ENCODE measurements around the gene SRC.

SRC gene

GRCh38 chr20:37394543-37395409 is 48.8 kb downstream of the SRC start:
- ATAC-seq: no peak
- H3K4me1 Mint-ChIP-seq: no peaks in the 10 kb centered on the region
- H3K4me3 Mint-ChIP-seq: no peak overlapping the region
- no peaks in the 10 kb centered on the region for H3K9me3 Mint-ChIP-seq
- H3K36me3 Mint-ChIP-seq: peaks cover 60% of the 10 kb centered on the region
- no peak overlapping the region for H3K27ac Mint-ChIP-seq
- no peaks in the 10 kb centered on the region for H3K27me3 Mint-ChIP-seq

GRCh38 chr20:37395410-37395797 is 49.5 kb downstream of the SRC start:
- H3K27ac Mint-ChIP-seq: no peak overlapping the region
- no peaks in the 10 kb centered on the region for H3K9me3 Mint-ChIP-seq
- ATAC-seq: no peak
- no peaks in the 10 kb centered on the region for H3K4me1 Mint-ChIP-seq
- H3K4me3 Mint-ChIP-seq: no peak overlapping the region
- H3K27me3 Mint-ChIP-seq: no peaks in the 10 kb centered on the region
- peaks cover 63% of the 10 kb centered on the region for H3K36me3 Mint-ChIP-seq

- no peaks in the 10 kb centered on the region for H3K4me1 Mint-ChIP-seq
- peaks cover 63% of the 10 kb centered on the region for H3K36me3 Mint-ChIP-seq
- no peak overlapping the region for H3K27ac Mint-ChIP-seq
- ATAC-seq: no peak
- H3K9me3 Mint-ChIP-seq: no peaks in the 10 kb centered on the region
- no peaks in the 10 kb centered on the region for H3K27me3 Mint-ChIP-seq
- H3K4me3 Mint-ChIP-seq: no peak overlapping the region
Observed at GRCh38 chr20:37395921-37396415, 50.0 kb downstream of the SRC start.

DNA sequence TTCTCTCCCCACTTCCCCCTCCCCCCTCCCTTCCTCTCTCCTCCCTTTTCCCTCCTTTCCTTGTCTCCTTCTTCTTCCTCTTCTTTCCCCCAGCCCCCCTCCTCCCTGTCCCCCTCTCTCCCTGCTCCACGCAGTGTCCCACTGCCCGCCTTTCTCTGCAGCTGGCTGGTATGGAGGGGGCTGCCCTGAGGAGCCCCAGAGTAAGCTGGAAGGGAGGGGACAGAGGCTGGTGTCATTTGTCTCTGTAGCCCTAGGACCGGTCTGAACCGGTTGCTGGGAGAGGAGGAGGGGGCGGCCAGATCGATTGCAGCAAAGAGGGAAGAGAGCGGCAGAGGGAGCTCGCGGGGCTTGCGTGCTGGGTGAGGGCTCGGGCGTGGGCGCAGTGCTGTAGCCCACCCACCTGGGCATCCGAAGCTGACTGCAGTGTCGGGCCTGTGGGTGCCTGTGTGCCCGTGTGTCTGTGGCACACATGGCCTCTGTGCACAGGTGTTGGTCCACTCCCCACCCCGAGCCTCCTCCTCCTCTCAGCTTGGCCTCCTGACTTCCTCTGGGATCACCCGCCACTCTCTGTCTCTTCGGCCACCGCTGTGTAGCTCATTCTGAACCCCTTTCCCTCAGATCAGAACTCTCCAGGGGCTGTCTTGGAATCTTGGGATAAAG is 50.6 kb downstream of the SRC start:
- Mint-ChIP-seq H3K27me3 (no peaks in the 10 kb centered on the region), H3K9me3 (no peaks in the 10 kb centered on the region), H3K27ac (no peak overlapping the region), H3K4me1 (no peaks in the 10 kb centered on the region), H3K4me3 (no peak overlapping the region), H3K36me3 (peaks cover 69% of the 10 kb centered on the region)
- no peak for ATAC-seq

GRCh38 chr20:37397076-37397953 is 51.4 kb downstream of the SRC start:
- no peaks in the 10 kb centered on the region for H3K4me1 Mint-ChIP-seq
- H3K27me3 Mint-ChIP-seq: no peaks in the 10 kb centered on the region
- no peak overlapping the region for H3K4me3 Mint-ChIP-seq
- no peak overlapping the region for H3K27ac Mint-ChIP-seq
- H3K9me3 Mint-ChIP-seq: no peaks in the 10 kb centered on the region
- no peak for ATAC-seq
- H3K36me3 Mint-ChIP-seq: peaks cover 70% of the 10 kb centered on the region

- Mint-ChIP-seq H3K27me3 (no peaks in the 10 kb centered on the region), H3K36me3 (peaks cover 70% of the 10 kb centered on the region), H3K4me1 (no peaks in the 10 kb centered on the region), H3K27ac (no peak overlapping the region), H3K4me3 (no peak overlapping the region), H3K9me3 (no peaks in the 10 kb centered on the region)
- ATAC-seq: no peak
Observed at GRCh38 chr20:37397954-37398749, 52.2 kb downstream of the SRC start.

DNA sequence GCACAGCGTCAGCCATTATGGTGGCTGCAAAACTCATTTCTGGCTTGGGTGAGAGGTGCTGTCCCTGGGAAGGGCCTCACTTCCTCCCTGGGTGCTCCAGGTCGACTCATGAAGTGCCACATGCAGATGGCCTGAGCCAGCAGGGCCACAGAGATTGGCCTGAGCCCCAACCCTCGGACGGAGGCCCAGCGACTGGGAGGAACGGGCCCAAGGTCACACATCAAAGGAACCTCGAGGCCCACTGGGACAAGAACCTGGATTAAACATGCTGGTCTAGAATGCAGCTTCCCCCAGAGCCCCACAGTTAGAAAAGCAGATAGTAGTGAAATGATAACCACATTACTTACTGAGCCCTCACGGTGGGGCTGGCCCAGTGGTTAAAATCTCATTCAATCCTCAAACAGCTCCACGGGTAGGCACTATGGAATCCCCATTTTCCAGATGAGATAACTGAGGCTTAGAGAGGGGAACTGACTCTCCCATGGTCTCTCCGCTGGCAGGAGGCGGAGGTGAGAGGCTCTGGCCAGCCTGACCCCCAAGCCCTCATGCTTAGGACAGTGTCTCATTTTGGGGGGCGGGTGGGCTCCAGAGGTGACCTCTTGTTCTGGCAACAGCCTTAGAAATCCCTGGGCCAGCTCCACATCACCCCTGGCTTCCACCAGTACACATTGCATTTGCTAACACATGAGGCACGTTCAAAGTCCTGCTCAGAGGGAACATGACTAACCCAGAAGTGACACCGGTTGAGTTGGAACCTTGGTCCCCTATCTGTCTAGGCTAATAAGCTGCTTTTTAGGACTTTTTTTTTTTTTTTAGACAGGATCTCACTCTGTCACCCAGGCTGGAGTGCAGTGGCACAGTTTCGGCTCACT is 53.0 kb downstream of the SRC start:
- Mint-ChIP-seq H3K36me3 (peaks cover 71% of the 10 kb centered on the region), H3K9me3 (no peaks in the 10 kb centered on the region), H3K27me3 (no peaks in the 10 kb centered on the region), H3K27ac (no peak overlapping the region), H3K4me3 (no peak overlapping the region), H3K4me1 (no peaks in the 10 kb centered on the region)
- ATAC-seq: peak; percentile 7

DNA sequence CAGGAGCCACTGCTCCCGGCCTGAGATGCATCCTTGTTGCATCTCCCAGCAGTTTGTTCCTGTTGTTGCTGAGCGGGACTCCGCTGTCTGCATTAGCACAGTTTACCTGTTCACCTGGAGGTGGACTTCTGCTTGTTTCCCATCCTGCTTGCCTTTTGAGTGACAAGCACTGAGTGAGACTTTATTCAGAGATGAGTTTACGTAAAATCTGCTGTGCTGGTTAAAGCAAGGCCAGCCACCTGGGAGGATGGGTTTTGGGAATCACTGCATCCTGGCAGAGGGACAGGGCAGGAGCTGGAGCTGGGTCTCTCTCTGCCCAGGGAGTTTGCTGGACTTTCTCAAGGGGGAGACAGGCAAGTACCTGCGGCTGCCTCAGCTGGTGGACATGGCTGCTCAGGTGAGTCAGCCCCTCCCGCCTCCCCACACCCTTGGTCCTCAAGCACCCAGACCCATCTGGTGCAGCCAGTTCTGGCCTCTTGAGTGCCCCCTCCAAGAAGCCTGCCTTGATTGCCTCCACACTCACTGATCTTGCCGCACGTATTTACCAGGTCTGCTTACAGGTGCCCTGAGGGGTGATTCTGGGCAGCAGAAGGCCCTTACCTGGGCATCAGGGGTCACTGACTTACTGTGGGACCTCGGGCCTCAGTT is 55.5 kb downstream of the SRC start:
- Mint-ChIP-seq H3K27ac (no peak overlapping the region), H3K9me3 (no peaks in the 10 kb centered on the region), H3K4me1 (peaks cover 6% of the 10 kb centered on the region), H3K36me3 (peaks cover 60% of the 10 kb centered on the region), H3K4me3 (no peak overlapping the region), H3K27me3 (no peaks in the 10 kb centered on the region)
- no peak for ATAC-seq

DNA sequence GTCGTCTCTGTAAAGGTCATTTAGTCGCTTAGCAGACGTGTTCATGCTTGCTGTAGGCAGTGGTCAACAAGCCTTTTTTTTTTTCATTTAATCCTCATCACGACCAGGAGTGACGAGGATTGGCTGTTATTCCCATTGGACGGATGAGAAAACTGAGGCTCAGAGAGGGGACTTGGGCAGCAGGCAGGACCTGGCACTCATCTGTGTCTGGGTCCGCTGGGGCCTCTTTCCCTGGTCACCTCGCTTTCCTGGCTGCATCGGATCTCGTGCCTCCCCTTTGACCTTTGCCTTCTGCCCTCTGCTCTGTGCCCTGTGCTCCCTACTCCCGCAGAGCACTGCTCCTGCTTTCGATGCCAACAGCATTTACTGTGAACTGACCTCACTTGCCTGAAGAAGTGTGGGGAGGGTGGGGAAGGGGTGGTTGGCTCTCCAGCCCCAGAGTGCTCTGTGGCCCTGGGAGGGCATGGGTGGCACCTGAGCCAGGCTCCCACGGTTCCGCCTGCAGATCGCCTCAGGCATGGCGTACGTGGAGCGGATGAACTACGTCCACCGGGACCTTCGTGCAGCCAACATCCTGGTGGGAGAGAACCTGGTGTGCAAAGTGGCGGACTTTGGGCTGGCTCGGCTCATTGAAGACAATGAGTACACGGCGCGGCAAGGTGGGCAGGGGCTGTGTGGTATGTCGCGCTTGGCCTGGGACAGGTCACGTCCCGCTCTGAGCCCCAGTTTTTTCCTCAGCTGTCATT is 56.2 kb downstream of the SRC start:
- H3K4me1 Mint-ChIP-seq: peaks cover 7% of the 10 kb centered on the region
- no peak overlapping the region for H3K27ac Mint-ChIP-seq
- H3K27me3 Mint-ChIP-seq: peaks cover 1% of the 10 kb centered on the region
- no peaks in the 10 kb centered on the region for H3K9me3 Mint-ChIP-seq
- ATAC-seq: no peak
- H3K4me3 Mint-ChIP-seq: no peak overlapping the region
- peaks cover 53% of the 10 kb centered on the region for H3K36me3 Mint-ChIP-seq

- no peak for ATAC-seq
- H3K4me3 Mint-ChIP-seq: no peak overlapping the region
- no peaks in the 10 kb centered on the region for H3K9me3 Mint-ChIP-seq
- peaks cover 41% of the 10 kb centered on the region for H3K36me3 Mint-ChIP-seq
- peaks cover 11% of the 10 kb centered on the region for H3K27me3 Mint-ChIP-seq
- peaks cover 16% of the 10 kb centered on the region for H3K4me1 Mint-ChIP-seq
- H3K27ac Mint-ChIP-seq: no peak overlapping the region
Observed at GRCh38 chr20:37403107-37404033, 57.4 kb downstream of the SRC start.

DNA sequence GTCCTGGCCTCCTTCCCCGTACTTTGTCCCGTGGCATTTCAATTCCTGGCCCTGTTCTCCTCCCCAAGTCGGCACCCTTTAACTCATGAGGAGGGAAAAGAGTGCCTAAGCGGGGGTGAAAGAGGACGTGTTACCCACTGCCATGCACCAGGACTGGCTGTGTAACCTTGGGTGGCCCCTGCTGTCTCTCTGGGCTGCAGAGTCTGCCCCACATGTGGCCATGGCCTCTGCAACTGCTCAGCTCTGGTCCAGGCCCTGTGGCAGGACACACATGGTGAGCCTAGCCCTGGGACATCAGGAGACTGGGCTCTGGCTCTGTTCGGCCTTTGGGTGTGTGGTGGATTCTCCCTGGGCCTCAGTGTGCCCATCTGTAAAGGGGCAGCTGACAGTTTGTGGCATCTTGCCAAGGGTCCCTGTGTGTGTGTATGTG is 58.5 kb downstream of the SRC start:
- Mint-ChIP-seq H3K4me1 (peaks cover 27% of the 10 kb centered on the region), H3K9me3 (no peaks in the 10 kb centered on the region), H3K27ac (no peak overlapping the region), H3K27me3 (peaks cover 22% of the 10 kb centered on the region), H3K36me3 (peaks cover 35% of the 10 kb centered on the region), H3K4me3 (no peak overlapping the region)
- ATAC-seq: no peak

DNA sequence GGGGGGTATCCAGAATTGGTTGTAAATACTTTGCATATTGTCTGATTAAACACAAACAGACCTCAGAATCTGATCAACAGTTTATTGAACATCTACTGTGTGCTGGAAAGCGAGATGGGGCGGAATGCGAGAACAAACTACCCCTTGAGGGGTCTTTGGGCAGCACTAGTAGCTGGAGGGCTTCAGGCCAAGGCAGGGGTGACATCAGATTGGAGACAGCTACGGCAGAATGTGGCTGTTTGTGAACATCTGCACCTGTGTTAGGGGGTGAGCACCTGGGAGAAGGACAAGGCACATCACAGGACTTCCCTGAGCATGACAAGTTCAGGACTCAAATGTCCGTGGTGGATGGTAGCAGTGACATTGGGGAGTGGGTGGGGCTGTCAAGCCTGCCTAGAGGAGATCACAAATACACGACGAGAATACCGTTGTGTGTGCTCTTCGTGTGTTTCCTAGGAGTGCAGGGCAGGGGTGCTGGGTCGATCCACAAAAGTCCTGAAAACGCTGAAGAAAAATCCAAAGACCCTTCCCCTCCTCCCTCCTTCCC is 59.5 kb downstream of the SRC start:
- ATAC-seq: no peak
- Mint-ChIP-seq H3K4me3 (peak overlapping the region; percentile 9), H3K36me3 (peaks cover 29% of the 10 kb centered on the region), H3K9me3 (no peaks in the 10 kb centered on the region), H3K27me3 (peaks cover 24% of the 10 kb centered on the region), H3K4me1 (peaks cover 30% of the 10 kb centered on the region), H3K27ac (no peak overlapping the region)

Data from stimulated activated memory B cell treated with anti-CD40 and anti-IgM and Interleukin-4, amounts not matched to agents 10 μg/mL and 1 μg/mL and 100 μg/mL, for 72 hours (primary cell).